Type B pancreatic cell (in vitro differentiated cells): ENCODE measurements around the gene LRRTM2. TPM values are rescaled to one million over a fixed set of nuclear protein-coding genes. Genes with fewer than 3 reads are reported as not detected.

Experiments used
- DNase-seq: peaks from one replicate; pipeline ENCODE4 v3.0.0; 2021; ENCODE audit warnings: mixed read lengths; ENCODE audit not compliant: unreplicated experiment; ENCODE audit errors: extremely low spot score
- H3K27ac Mint-ChIP-seq: 2 replicates; pipeline ENCODE4 v1.8.0; 2021; ENCODE audit warnings: mild to moderate bottlenecking, mixed read lengths
- H3K27me3 Mint-ChIP-seq: 2 replicates; pipeline ENCODE4 v1.8.0; 2021; ENCODE audit warnings: mixed read lengths
- H3K36me3 Mint-ChIP-seq: 2 replicates; pipeline ENCODE4 v1.8.0; 2021; ENCODE audit warnings: mixed read lengths
- H3K4me1 Mint-ChIP-seq: one replicate; pipeline ENCODE4 v1.8.0; 2021; ENCODE audit warnings: mixed read lengths; ENCODE audit not compliant: unreplicated experiment
- H3K4me3 Mint-ChIP-seq: 2 replicates; pipeline ENCODE4 v1.8.0; 2021; ENCODE audit warnings: mild to moderate bottlenecking, mixed read lengths
- H3K9me3 Mint-ChIP-seq: 2 replicates; pipeline ENCODE4 v1.8.0; 2021; ENCODE audit warnings: mixed read lengths
- CTCF ChIP-seq: fragments of 200-600 bp; sonication (generic); conservative IDR thresholded peaks from 2 replicates; pipeline ENCODE4 v1.5.0; 2021; ENCODE audit warnings: antibody characterized with exemption, mild to moderate bottlenecking
- total RNA-seq: library from RNA; stranded (reverse); gene quantifications from 2 replicates; pipeline ENCODE4 v1.2.1, GENCODE V29; 2021; ENCODE audit warnings: low replicate concordance

The LRRTM2 gene
- total RNA-seq, 1 donor from 2014 or later: 4.6 TPM

- no peak overlapping the region for H3K27ac Mint-ChIP-seq
- no peaks in the 10 kb centered on the region for H3K9me3 Mint-ChIP-seq
- no peak for TF ChIP-seq CTCF
- peaks cover 66% of the 10 kb centered on the region for H3K36me3 Mint-ChIP-seq
- peaks cover 13% of the 10 kb centered on the region for H3K4me1 Mint-ChIP-seq
- no peaks in the 10 kb centered on the region for H3K27me3 Mint-ChIP-seq
- H3K4me3 Mint-ChIP-seq: no peak overlapping the region
- no peak for DNase-seq
Measured at GRCh38 chr5:138905541-138905940, 30.4 kb upstream of the LRRTM2 start.

- TF ChIP-seq CTCF: no peak
- Mint-ChIP-seq H3K9me3 (no peaks in the 10 kb centered on the region), H3K4me1 (peaks cover 19% of the 10 kb centered on the region), H3K4me3 (no peak overlapping the region), H3K27me3 (no peaks in the 10 kb centered on the region), H3K36me3 (peaks cover 66% of the 10 kb centered on the region), H3K27ac (no peak overlapping the region)
- no peak for DNase-seq
Measured at GRCh38 chr5:138903130-138903775, 28.1 kb upstream of the LRRTM2 start.

- Mint-ChIP-seq H3K4me1 (peaks cover 19% of the 10 kb centered on the region), H3K27ac (peak overlapping the region; percentile 68), H3K36me3 (peaks cover 68% of the 10 kb centered on the region)
Measured at GRCh38 chr5:138901716-138902115, 26.6 kb upstream of the LRRTM2 start.

GRCh38 chr5:138900281-138900965 is 25.3 kb upstream of the LRRTM2 start:
- peak overlapping the region; percentile 62 for H3K27ac Mint-ChIP-seq
- H3K4me1 Mint-ChIP-seq: peaks cover 19% of the 10 kb centered on the region
- H3K4me3 Mint-ChIP-seq: no peak overlapping the region
- DNase-seq: no peak
- H3K36me3 Mint-ChIP-seq: peaks cover 68% of the 10 kb centered on the region
- no peaks in the 10 kb centered on the region for H3K9me3 Mint-ChIP-seq
- TF ChIP-seq CTCF: no peak
- H3K27me3 Mint-ChIP-seq: no peaks in the 10 kb centered on the region

More at GRCh38 chr5:138901716-138902115, 26.6 kb upstream of the LRRTM2 start:
- no peak for TF ChIP-seq CTCF
- Mint-ChIP-seq H3K27me3 (no peaks in the 10 kb centered on the region), H3K4me3 (no peak overlapping the region), H3K9me3 (no peaks in the 10 kb centered on the region)
- no peak for DNase-seq

- no peak overlapping the region for H3K4me3 Mint-ChIP-seq
- H3K9me3 Mint-ChIP-seq: no peaks in the 10 kb centered on the region
- no peaks in the 10 kb centered on the region for H3K27me3 Mint-ChIP-seq
- no peak for DNase-seq
- no peak overlapping the region for H3K27ac Mint-ChIP-seq
- TF ChIP-seq CTCF: no peak
- H3K36me3 Mint-ChIP-seq: peaks cover 69% of the 10 kb centered on the region
- H3K4me1 Mint-ChIP-seq: peaks cover 19% of the 10 kb centered on the region
Measured at GRCh38 chr5:138898742-138899141, 23.6 kb upstream of the LRRTM2 start.
